ENCODE results near the gene CCNQ.

CCNQ gene

DNA sequence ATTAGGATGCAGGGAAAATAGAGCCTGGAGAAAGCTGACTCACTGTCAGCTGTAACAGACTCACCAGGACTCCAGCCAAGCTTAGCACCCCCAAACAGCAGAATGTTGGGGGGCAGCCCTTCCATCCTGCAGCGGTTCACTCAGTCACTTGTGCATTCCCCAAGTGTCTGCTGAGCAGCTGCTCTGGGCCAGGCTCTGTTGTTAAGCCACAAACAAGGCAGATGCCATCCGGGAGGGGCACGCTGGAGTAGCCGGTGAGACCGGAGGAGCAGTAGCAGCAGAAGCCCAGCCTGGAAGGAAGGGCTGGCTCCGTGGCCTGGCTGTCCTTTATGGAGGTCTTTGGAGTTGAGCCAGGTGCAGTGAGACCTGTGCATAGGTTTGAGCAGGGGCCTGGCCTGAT is 22.0 kb downstream of the CCNQ start (continued):
- TF ChIP-seq, protein P1, sequence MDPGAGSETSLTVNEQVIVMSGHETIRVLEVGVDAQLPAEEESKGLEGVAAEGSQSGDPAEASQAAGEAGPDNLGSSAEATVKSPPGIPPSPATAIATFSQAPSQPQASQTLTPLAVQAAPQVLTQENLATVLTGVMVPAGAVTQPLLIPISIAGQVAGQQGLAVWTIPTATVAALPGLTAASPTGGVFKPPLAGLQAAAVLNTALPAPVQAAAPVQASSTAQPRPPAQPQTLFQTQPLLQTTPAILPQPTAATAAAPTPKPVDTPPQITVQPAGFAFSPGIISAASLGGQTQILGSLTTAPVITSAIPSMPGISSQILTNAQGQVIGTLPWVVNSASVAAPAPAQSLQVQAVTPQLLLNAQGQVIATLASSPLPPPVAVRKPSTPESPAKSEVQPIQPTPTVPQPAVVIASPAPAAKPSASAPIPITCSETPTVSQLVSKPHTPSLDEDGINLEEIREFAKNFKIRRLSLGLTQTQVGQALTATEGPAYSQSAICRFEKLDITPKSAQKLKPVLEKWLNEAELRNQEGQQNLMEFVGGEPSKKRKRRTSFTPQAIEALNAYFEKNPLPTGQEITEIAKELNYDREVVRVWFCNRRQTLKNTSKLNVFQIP (CRISPR knock-in tag; IDR thresholded peaks at IDR 0.05; ENCODE audit: borderline replicate concordance, low read depth), result no peak
- no peak for TF ChIP-seq ESRRG (CRISPR knock-in tag; IDR thresholded peaks at IDR 0.05)
- no peak for TF ChIP-seq BACH2 (CRISPR knock-in tag; IDR thresholded peaks at IDR 0.05; ENCODE audit: borderline replicate concordance)

DNA sequence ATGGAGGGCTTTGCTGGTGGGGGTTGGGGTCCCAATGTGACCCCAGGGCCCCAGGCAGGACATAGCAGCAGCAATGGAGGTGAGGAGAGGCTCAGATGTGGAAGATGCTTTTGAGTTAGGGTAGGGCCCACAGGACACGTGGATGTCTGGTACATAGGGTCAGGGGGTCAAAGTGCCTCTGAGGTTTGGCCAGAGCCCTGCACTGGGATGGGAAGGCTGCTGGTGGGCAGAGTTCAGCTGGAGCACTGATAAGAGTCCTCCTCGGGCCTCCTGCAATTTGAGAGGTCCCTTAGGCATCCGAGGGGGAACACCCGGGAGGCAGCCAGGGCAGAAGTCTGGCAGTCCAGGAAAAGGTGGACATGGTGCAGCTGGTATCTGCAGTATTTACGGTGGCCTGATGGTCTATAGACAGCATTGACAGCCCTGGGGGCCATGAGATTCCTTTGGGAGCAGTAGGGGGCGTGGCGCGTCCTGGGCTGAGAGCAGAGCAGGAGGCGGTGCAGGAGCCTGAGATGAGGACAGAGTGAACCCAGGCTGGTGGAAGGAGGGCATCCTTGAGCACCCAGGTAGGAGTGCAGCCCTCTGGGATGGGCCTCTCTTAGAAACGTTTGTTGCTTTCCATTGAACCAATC is 22.6 kb downstream of the CCNQ start:
- TF ChIP-seq ESRRG (CRISPR knock-in tag; IDR thresholded peaks at IDR 0.05), result no peak
- TF ChIP-seq ZNF565 (CRISPR knock-in tag; conservative IDR thresholded peaks at IDR 0.05; ENCODE audit: low read depth), result no peak
- no peak for TF ChIP-seq OSR1 (CRISPR knock-in tag; IDR thresholded peaks at IDR 0.05)
- TF ChIP-seq CSDC2 (CRISPR knock-in tag; IDR thresholded peaks at IDR 0.05), result no peak
- TF ChIP-seq ZNF8 (CRISPR knock-in tag; IDR thresholded peaks at IDR 0.05), result no peak
- no peak for TF ChIP-seq GLIS3 (CRISPR knock-in tag; IDR thresholded peaks at IDR 0.05)
- TF ChIP-seq, protein P2, sequence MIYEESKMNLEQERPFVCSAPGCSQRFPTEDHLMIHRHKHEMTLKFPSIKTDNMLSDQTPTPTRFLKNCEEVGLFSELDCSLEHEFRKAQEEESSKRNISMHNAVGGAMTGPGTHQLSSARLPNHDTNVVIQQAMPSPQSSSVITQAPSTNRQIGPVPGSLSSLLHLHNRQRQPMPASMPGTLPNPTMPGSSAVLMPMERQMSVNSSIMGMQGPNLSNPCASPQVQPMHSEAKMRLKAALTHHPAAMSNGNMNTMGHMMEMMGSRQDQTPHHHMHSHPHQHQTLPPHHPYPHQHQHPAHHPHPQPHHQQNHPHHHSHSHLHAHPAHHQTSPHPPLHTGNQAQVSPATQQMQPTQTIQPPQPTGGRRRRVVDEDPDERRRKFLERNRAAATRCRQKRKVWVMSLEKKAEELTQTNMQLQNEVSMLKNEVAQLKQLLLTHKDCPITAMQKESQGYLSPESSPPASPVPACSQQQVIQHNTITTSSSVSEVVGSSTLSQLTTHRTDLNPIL (CRISPR knock-in tag; IDR thresholded peaks at IDR 0.05; ENCODE audit: low read depth), result no peak
- TF ChIP-seq, protein P3, sequence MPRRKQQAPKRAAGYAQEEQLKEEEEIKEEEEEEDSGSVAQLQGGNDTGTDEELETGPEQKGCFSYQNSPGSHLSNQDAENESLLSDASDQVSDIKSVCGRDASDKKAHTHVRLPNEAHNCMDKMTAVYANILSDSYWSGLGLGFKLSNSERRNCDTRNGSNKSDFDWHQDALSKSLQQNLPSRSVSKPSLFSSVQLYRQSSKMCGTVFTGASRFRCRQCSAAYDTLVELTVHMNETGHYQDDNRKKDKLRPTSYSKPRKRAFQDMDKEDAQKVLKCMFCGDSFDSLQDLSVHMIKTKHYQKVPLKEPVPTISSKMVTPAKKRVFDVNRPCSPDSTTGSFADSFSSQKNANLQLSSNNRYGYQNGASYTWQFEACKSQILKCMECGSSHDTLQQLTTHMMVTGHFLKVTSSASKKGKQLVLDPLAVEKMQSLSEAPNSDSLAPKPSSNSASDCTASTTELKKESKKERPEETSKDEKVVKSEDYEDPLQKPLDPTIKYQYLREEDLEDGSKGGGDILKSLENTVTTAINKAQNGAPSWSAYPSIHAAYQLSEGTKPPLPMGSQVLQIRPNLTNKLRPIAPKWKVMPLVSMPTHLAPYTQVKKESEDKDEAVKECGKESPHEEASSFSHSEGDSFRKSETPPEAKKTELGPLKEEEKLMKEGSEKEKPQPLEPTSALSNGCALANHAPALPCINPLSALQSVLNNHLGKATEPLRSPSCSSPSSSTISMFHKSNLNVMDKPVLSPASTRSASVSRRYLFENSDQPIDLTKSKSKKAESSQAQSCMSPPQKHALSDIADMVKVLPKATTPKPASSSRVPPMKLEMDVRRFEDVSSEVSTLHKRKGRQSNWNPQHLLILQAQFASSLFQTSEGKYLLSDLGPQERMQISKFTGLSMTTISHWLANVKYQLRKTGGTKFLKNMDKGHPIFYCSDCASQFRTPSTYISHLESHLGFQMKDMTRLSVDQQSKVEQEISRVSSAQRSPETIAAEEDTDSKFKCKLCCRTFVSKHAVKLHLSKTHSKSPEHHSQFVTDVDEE (CRISPR knock-in tag; IDR thresholded peaks at IDR 0.05), result no peak
- TF ChIP-seq, protein P4, sequence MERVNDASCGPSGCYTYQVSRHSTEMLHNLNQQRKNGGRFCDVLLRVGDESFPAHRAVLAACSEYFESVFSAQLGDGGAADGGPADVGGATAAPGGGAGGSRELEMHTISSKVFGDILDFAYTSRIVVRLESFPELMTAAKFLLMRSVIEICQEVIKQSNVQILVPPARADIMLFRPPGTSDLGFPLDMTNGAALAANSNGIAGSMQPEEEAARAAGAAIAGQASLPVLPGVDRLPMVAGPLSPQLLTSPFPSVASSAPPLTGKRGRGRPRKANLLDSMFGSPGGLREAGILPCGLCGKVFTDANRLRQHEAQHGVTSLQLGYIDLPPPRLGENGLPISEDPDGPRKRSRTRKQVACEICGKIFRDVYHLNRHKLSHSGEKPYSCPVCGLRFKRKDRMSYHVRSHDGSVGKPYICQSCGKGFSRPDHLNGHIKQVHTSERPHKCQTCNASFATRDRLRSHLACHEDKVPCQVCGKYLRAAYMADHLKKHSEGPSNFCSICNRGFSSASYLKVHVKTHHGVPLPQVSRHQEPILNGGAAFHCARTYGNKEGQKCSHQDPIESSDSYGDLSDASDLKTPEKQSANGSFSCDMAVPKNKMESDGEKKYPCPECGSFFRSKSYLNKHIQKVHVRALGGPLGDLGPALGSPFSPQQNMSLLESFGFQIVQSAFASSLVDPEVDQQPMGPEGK (CRISPR knock-in tag; IDR thresholded peaks at IDR 0.05; ENCODE audit: borderline replicate concordance), result no peak
- TF ChIP-seq PPARA (CRISPR knock-in tag; IDR thresholded peaks at IDR 0.05; ENCODE audit: borderline replicate concordance), result no peak
- TF ChIP-seq, protein P5, sequence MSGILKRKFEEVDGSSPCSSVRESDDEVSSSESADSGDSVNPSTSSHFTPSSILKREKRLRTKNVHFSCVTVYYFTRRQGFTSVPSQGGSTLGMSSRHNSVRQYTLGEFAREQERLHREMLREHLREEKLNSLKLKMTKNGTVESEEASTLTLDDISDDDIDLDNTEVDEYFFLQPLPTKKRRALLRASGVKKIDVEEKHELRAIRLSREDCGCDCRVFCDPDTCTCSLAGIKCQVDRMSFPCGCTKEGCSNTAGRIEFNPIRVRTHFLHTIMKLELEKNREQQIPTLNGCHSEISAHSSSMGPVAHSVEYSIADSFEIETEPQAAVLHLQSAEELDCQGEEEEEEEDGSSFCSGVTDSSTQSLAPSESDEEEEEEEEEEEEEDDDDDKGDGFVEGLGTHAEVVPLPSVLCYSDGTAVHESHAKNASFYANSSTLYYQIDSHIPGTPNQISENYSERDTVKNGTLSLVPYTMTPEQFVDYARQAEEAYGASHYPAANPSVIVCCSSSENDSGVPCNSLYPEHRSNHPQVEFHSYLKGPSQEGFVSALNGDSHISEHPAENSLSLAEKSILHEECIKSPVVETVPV (CRISPR knock-in tag; IDR thresholded peaks at IDR 0.05), result no peak
- no peak for TF ChIP-seq BACH2 (CRISPR knock-in tag; IDR thresholded peaks at IDR 0.05; ENCODE audit: borderline replicate concordance)
- no peak for TF ChIP-seq ZC3H10 (CRISPR knock-in tag; IDR thresholded peaks at IDR 0.05)
- no peak for TF ChIP-seq ISL1 (CRISPR knock-in tag; IDR thresholded peaks at IDR 0.05)
- no peak for TF ChIP-seq ARNTL (CRISPR knock-in tag; IDR thresholded peaks at IDR 0.05; ENCODE audit: borderline replicate concordance, low read depth)
- no peak for TF ChIP-seq RARB (CRISPR knock-in tag; IDR thresholded peaks at IDR 0.05)
- TF ChIP-seq TOX (CRISPR knock-in tag; IDR thresholded peaks at IDR 0.05; ENCODE audit: borderline replicate concordance), result no peak
- TF ChIP-seq SNAI2 (CRISPR knock-in tag; IDR thresholded peaks at IDR 0.05), result no peak
- ATAC-seq, result no peak

DNA sequence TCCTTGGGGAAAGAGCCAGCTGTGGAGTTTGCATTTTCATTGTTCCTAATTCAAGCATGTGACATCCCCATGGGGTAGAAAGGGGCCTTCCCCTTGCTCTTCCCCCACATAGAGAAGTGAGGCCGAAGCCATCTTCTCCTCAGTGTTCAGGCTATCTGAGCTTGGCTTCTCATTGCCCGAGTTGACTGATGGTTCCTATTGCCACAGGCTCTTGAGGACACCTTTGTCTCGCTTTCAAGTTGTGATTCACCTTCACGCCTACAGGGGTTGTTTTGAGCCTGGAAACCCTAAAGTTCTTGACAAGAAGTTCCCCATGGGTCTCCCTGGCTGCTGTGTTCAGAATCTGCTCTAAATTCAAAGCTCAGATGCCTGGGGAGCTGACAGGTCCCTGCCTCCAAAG is 25.0 kb downstream of the CCNQ start:
- TF ChIP-seq CSDC2 (CRISPR knock-in tag; IDR thresholded peaks at IDR 0.05) (no peak), ZNF565 (CRISPR knock-in tag; conservative IDR thresholded peaks at IDR 0.05; ENCODE audit: low read depth) (no peak), BACH2 (CRISPR knock-in tag; IDR thresholded peaks at IDR 0.05; ENCODE audit: borderline replicate concordance) (no peak), ESRRG (CRISPR knock-in tag; IDR thresholded peaks at IDR 0.05) (no peak), ZNF8 (CRISPR knock-in tag; IDR thresholded peaks at IDR 0.05) (no peak)

More for the DNA sequence above, 25.0 kb downstream of the CCNQ start:
- ATAC-seq, result no peak
